GM21619 (cell line): ENCODE results near the gene DAZAP1.

Experiments used
- ATAC-seq: cut with Tn5 transposase; IDR thresholded peaks from one replicate; pipeline ENCODE4 v1.9.1; 2021; ENCODE audit not compliant: unreplicated experiment

DAZAP1 gene

DNA sequence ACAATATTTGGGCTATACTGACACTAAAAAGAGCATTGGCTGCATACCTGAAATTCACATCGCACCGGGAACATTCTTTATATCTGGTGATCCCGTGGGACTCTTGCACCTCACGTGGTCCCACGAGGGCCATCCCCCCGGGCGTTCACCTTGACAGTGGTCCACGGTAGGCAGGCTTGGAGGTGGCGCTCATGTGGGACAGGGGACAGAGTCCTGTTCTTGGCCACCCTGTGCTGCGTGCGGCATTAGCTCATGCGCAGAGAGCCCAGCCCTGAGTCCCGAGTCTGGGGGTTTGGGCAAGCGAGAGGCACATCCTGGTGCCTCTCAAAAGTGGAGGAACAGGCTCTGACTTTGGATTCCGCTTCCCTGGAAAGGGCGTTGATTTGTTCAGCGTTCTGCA lies 13.5 kb upstream of the DAZAP1 start:
- ATAC-seq, result no peak

DNA sequence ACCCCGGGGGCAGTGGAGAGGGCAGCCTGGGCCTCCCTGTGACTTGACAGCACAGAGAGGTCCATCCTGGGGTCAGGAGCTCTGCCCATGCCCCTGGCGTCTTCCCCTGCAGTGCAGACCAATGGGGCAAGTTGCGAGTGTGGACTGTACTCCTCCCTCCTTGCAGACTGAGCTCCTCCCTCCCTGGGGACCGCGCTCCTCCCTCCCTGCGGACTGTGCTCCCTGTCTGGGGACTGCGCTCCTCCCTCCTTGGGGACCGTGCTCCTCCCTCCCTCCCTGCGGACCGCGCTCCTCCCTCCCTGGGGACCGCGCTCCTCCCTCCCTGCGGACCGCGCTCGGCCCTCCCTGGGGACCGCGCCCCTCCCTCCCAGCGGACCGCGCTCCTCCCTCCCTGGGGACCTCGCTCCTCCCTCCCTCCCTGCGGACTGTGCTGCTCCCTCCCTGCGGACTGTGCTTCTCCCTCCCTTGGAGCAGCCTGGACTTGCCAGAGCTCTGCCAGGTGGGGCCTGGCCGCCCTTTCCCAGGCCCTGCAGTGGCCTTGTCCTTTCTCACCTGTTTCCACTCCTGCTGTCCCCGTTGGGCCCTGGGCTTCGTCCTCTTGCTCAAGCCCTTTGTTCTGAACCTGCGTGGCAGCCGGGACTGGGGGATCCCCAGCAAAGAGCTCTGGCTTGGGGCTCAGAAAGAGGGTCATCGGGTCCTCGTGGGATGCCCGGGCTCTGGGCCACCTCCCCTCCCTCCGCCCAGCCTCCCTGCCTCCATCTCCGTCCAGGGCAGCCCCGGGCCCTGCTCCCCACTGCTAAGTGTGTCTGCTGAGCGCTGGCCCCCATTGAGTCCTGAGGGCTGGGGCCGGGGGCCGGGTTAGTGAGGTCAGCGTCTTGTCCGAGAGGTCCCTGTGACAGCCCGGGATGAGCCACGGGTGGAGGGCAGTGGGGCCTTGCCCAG lies 12.9 kb upstream of the DAZAP1 start:
- ATAC-seq, result no peak

DNA sequence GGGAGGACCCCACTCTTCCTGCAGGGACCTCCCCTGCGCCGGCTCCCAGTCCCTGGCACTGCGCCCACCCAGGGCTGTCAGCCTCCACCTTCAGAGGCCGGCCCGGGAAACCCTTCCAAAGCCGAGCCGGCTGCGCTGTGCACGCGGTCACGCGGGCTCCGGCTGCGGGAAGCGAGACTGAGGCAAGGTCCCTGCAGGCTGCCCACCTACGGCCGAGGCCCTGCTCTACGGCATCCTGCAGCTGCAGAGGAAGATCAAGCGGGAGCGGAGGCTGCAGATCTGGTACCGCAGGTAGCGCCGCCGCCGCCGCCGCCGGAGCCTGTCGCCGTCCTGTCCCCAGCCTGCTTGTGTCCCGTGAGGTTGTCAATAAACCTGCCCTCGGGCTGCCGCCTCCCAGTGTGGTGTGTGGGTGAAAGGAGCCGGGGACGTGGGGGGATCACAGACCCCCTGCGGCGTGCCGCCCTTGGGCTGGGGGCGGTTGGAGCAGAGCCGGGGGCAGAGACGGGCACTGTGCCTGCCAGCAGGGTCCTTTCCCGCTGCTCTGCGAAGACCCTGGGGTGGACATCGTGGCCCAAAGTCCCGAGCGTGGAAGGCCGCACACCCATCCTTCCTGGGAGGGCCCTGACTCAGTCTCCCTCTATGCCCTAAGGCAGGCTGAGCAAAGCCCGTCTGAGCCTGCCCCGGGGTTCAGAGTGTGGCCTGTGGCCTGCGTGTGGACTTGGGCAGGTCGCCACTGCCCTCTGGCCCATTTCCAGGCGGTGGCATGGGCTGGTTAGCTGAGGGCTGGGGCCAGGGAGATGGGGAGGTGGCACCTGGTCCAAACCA lies 12.0 kb upstream of the DAZAP1 start:
- no peak for ATAC-seq

DNA sequence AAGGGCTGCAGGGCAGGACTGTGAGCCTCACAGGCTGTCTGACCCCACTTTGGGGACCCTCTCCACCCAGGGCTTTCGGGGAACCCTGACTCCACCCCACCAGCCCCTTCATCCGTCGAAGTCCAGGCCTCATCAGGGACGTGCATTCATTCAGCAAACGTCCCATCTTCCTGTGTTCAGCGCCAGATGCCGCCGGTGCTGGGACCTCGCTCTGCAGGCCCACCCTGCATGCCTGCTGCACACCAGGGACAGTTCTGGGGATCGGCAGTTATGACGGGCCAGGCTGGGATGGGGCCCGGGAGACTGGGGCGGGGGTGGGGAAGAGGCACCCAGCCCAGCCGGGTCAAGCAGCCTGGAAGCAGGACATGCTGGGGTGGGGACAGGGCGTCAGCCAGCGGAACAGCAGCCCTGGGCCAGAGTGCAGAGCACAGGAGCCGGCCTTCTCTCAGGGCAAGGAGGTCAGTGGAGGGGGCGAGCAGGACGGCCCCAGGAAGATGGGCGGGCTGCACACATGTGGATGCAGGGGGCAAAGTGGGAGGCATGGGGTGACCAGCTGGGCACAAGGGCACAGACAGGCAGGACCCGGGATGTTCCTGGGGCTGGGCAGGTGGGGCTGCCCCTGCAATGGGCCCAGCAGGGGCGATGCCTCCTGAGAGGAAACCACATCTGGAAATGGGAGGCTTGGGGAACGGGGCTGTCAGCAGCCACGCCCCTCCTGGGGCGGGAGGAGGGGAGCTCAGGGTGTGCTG lies 11.2 kb upstream of the DAZAP1 start:
- no peak for ATAC-seq

DNA sequence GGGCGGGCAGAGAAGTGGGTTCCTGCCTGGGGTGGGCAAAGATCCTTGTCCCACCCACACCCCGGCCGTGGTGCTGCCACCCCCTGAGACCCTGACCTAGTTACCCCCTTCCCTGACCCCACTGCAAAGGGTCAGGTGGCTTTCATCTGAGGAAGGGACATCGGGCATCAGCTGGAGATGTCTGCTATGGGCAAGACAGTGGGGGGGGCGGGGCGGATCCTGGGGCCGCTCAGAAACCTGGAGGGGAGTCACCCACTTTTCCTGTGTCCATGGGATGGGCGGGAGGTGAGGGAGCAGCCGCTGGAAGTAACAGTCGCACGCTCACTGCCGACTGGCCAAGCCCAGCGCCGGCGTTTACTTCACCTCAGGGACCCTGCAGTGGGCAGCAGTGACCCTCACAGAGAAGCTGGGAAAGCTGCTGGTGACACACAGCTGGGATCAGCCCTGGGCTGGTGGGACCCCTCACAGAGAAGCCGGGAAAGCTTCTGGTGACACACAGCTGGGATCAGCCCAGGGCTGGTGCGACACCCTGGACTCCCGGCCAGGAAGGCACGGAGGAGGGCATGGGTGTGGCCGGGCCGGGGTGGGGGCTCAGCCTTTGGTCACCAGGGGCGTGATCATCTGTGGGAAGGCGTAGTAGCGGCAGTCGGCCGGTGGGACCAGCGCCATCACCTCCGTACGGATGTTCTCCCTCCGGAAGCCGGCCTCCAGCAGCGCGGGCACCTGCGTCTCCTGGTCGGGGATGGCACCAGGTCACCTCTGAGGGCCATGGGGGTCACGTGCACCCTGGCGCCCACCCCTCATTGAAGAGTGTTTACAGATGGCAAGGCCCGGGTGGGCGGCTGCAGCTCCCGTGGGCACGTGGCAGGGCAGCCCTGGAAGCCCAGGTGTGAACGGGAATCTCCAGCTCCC lies 10.4 kb upstream of the DAZAP1 start:
- ATAC-seq, result no peak

DNA sequence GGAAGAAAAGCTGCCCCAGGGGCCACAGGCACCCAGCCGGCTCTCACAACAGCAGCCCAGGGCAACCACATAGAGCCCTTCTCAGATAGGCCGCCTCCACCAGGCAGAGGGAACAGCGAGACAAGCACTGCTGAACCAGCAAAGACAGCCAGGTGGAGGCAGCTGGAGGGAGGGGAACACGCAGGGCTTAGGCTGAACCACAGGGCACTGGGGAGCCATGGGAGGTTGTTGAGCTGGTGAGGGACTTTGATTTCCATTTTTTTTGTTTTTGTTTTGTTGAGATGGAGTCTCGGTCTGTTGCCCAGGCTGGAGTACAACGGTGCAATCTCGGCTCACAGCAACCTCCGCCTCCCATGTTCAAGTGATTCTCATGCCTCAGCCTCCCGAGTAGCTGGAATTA lies 9.5 kb upstream of the DAZAP1 start:
- ATAC-seq, result no peak

DNA sequence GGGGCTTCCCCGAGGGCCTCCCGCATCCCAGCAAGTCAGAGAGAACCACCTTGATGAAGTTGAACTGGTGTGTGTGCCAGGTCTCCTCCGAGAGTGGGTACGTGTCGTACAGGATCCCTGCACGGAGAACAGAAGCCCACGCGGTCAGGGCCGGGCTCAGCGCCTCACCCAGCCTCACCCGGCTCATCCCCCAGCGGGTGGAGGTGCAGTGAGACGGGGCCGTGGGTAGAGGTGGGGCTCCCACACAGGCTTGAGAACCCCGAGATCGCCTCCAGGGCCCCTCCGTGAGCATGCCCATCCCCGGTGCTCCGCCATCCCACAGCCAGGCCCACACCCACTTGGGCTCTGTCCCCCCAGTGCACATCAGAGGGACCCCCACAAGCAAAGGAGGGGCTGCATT lies 8.3 kb upstream of the DAZAP1 start:
- ATAC-seq, result no peak

DNA sequence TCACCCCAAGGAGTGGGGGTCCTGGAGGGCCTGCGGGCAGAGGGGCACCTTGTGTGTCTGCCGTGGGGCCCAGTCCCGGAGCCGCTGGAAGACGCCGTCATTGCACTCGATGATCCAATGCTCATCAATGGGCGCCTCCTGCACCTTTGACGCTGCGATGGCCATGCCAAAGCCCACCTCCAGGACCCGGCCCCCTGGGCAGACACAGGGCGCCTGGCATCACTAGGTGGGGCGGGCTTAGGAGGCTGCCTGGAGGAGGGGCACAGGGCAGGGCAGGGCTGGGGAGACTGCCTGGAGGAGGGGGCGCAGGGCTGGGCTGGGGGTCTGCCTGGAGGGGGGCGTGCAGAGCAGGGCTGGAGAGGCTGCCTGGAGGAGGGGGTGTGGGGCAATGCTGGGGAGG lies 7.6 kb upstream of the DAZAP1 start:
- ATAC-seq, result no peak

DNA sequence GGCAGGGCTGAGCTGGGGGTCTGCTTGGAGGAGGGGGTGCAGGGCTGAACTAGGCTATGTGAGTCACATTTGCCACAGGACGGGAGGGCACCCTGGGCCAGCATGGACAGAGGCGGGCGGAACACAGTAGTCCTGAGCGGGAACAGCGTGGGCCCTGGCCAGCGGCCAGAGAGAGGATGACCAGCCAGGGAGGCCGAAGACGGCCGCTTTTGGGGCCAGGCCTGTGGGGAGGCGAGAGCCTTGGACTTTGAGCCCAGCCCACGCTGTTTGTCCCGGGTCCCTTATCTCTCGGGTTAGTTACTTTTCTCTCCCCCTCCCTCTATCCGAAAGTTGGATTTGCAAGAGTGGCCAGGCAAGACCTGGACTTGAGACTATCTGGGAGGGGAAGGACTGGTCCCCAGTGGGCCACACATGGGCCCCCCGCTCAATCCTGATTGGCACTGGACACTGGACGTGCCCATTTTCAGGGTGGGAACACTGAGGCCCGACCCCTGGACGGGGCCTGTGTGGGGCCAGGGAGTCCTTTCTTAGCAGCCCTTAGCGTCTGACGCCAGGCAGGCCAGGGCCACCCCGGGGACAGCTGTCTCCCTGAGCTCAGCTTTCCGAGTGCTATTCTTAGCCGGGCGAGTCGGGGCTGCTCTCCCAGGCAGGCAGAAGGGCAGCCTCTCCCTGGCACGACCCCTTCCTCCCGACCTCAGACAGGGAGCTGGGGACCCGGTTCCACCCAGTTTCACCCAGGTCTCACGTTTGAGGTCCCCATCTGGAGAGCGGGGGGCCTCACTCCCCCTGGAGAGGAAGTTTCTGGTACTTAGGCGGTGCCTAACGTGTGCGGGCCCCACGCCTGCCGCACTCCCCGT lies 6.9 kb upstream of the DAZAP1 start:
- ATAC-seq, result no peak

DNA sequence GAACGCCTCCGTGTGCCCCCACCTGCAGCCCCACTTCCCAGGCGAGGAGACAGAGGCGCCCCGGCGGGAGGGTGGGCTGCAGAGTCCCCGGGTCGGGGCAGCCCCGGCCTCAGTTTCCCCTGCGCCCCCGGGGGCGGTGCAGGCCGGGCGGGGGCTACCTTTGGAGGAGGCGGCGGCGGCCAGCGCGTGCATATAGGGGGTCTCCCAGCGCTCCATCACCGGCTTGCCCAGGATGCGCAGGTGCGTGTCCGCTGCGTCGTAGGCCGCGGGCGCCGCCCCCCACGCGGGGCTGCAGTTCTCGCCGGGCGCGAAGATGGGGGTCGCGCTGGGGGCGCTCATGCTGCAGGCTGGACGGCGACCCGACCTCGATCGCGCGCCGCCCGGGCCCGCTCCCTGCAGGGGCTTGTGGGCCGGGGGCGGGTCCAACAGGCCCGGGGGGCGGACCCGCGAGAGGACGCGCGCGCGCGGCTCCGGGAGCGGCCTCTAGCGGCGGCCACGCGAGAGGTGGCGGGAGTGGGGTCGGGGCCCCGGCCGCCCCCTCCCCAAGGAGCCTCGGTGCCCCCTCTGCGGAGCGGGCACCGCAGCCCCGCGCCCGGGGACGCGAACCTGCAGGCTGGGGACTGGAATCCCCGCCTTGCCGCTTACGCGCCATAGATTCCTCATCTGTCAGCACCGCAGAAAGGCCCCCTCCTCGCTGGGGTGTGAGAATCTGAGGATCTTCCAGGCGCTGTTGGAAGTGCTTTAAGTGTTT lies 6.1 kb upstream of the DAZAP1 start, which contains the start of gene GAMT:
Gene GAMT (minus strand): TSS at position 405 of the 751 bp plus-strand sequence. CDS start 66 bp downstream, at position 339.
- ATAC-seq, result no peak

DNA sequence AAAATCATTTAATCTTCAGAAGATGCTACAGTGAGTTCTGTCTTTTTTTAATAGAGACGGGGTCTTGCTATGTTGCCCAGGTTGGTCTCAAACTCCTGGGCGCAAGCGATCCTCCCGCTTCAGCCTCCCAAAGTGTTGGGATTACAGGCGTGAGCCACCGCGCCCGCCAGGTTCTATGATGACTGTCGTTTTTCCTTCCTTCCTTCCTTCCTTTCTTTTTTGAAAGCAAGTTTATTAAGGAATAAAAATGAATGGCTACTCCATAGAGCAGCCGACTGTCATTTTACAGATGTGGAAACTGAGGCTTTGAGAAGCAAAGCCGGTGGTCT lies 5.5 kb upstream of the DAZAP1 start:
- ATAC-seq, result no peak

DNA sequence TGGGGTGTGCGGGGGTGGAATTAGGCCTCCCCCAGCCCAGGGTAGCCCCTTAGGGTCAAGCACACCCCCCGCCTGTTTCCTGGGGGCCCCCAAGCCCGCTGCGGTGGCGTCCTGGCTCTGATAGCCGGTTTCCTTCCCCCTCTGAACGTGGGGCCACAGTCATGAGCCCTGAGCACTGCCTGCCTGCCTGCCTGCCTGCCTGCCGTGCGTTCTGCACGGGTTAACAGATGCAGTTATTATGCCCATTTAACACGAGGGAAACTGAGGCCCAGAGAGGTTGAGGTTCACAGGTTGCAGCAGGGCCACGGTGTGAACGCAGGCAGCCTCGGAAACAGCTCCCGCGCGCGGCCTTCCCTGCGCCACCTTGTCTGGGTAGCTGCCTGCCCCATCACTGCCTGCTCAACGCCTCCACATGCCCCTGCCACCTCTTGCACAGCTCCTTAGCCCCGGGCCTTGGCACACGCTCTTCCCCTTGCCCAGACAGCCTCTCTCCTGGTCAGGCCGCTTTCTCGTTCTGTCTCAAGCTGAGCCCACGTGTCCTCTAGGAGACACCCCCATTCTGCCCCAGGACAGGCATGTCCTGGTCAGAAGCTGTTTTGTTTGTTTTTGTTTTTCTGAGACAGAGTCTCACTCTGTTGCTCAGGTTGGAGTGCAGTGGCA lies 4.8 kb upstream of the DAZAP1 start:
- ATAC-seq, result no peak

DNA sequence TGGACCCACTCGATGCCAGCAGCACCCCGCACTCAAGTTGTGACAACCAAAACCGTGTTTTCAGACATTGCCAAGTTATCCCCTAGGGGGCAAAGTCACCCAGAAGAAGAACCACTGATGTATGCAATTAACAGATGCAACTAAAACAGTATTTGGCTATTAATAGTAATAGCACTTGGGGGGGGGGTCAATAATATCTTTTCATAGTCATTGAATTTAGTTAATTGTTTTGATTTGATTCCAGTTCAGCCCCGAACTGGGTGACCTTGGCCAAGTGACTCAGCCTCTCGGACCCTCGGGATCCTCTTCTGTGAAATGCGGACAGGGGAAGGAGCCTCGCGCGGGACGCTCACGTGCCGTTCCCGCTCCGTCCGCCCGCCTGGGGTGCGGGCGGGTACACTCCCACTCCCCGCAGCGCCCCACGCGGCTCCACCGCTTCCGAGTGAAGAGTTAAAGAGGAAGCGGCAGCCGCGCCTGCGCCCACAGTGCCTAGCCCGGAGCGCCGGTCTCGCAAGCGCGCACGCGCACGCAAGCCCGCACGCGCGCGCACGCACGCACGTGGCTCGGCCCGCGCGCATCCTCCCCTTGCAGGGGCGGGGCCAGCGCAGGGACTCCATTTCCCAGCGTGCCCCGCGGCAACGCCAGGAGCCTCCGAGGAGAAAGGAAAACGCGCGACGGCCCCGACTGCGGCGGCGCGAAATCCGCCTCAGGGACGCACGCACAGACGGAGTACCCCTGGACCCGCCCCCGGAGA lies 435 bp upstream of the DAZAP1 start:
- ATAC-seq, result peak; percentile 66

DNA sequence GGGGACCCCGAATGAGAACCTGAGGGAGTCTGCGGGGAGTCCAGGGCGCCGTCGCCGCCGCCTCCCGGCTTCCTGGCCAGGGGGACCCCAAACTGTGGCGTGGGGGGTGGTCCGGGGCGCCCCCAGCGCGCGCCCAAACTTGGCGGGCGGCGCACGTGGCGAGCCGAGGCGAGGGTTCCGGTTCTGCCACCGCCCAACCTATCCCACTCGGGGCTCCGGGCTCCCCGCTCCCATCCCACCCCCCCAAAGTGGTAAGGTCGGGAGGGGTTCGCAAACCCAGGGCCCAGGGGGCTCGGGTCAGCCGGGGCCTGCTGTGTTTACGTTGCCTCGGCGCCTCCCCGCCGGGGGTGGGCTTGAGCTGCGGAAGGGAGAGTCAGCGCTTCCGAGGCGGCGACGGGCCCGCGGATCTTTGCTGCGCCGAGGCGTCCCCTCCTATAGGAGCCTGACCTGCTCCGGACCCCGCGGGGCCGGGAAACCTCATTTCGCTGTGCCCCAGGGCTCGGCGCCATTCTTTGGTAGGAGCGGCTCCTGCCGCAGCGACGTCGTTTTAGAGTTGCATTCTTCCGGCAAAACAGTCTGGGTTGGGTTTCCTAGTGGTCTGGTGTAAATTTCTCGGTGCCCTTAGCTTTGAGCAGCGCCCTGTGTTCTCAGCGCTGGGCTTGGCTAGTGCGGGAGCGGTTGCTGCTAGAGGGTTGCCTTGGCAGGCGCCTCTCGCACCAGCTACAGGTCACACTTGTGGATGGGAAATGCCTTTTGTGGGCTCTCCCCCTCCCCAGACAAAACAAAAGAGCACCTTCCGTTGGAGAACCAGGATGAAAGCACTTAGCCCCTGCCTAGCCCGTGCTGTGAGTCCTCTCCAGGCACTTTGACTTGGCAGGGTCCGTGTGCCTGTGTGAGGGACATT lies 1.2 kb downstream of the DAZAP1 start:
- peak; percentile 9 for ATAC-seq

DNA sequence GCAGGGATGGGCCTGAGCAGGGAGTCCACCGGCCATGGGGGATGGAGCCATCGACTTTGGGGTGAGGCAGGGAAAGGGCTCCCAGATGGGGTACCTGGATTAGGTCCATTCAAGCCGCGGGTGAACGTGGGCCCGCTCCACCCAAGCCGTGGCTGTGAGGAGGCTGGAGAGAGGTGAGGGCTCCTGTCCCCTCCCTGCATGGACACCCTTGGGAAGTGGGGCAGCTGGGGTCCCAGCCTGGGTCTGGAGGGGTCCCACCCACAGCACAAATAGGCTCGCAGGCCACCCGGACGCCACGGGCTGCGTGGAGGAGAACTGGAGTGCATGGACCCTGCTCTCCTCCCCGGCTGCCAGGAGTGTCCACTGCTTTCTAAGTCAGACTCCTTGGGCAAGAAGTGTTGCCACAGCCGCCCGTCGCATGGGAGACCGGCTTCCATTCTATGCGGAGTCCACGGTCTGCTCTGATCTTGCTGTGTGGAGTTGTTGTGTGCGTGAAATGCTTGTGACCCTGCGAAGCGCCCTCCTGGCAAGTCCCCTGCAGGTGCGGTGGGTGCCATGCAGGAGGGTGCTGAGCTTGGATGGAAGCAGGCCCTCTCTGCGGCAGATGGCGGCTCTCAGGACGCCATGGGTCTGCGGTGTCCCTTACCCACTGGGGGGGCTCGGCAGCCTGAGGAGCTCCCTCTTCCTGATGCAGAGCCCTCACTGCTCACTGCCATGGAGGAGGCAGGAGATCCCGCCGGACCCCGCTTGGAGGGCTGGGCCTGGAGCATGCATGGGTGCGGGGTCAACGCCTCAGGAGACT lies 2.0 kb downstream of the DAZAP1 start:
- ATAC-seq, result no peak
